Hippocampal formation (tissue), 2 donors: ENCODE results near the gene SP7.
"Not testable (repeated sequence)": the region's sequence is repeated elsewhere in the genome, so short reads cannot be mapped to it uniquely, and the experiment has no call there.

Source experiments
- DNase-seq, 2 donors: peaks; one replicate each; lab custom pipeline; 2025; lab: John Stamatoyannopoulos, UW

The SP7 gene

DNA sequence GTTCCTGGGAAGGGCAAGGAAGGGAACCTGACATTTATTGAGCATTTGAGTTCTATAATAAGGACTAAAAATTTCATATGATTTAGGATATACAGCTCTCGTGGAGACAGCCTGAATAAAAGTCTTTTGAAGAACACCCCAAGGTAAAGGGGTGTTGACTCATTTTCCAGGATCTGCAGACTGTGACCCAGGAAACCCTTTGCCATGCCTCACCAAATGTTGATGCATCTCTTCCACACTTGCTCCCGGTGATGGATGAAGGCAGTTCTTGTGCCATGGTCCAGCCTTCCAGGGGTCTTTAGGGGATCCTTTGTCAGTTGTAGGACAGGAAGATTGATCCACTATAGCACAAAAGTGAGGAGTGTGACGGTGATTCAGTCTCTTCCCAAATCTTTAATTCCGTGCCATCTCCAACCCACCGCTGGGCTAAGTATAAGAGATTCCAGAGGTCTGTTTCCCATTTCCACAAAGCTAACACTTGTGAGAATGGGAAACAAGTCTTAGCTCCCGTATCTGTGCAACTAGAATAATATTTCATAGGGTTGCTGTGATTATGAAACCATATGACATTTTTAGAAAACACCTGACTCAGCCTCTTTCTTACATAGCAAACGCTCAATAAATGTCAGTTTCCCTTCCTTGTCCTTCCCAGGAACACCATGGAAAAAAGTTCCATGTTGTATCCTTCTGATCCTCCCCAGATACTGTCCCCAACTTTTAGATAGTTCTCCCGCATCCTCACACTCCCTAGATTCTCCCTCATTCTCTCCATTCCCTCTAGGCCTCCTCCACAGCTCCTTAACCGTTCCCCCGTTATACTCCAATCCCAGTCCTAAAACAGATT is 15.6 kb downstream of the SP7 start:
- DNase-seq, result no peak

DNA sequence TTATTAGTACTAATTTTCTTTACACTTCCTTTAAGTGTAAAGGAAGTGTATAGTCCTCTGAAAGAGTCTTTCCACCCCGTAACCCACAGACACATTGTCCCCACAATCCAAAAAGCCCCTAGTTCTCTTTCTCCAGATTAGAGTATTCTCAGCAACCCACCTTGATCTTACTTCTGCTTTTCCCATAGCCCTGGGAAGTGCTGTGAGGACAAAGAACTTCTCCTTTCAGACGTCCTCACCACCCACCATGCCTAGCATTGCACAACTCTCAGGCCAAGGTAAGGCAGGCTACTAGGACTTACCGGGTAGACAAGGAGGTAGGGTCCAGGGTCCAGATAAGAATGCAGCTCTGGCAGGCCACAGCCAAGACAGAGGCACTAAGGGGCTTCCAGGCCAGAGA is 22.2 kb downstream of the SP7 start:
- DNase-seq, result no peak

DNA sequence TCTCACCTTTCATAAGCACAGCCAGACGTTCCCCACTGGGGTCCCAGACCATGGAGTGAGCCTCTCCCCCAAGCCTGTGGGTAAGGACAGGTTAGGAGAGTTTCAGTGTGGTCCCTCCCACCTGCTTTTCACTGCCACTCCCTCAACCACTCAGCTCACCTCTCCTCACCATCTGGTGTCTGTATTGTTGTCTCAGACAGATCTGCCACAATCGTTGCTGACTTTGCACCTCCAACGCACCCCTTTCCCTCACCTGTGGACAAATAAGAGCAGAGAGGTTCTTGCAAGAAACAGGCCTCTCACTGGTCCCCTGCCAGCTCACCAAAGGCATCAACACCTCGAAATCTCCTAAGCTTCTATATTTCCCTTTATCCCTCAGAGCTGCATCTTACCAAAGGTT is 27.9 kb downstream of the SP7 start:
- no peak for DNase-seq

DNA sequence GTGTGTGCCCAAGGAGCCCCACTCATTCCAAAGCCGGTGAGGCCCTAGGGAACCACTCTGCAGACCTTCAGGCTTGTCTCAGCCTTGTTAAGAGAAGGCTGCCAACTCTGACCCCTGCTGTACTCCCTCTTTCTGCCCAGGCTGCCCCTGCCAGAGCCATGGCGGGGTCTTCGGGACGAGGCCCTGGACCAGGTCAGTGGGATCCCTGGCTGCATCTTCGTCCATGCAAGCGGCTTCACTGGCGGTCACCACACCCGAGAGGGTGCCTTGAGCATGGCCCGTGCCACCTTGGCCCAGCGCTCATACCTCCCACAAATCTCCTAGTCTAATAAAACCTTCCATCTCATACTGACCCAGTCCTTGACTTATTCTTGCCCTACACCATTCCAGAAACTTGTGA is 29.3 kb downstream of the SP7 start:
- no peak for DNase-seq

DNA sequence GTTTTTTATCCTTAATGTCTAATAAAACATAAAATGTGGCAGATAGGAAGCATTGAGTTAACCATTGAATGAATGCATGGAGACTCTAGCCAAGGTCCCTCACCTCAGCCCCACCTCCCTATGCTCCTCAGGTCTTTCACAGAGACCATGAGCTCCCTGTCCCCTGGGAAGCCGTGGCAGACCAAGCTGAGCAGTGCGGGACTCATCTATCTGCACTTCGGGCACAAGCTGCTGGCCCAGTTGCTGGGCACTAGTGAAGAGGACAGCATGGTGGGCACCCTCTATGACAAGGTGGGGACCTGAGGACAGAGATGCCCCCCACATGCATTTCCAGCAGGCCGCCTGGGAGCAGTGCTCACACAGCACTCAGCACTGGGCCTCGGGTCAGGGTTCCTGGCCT is 33.3 kb downstream of the SP7 start:
- DNase-seq, result no peak

DNA sequence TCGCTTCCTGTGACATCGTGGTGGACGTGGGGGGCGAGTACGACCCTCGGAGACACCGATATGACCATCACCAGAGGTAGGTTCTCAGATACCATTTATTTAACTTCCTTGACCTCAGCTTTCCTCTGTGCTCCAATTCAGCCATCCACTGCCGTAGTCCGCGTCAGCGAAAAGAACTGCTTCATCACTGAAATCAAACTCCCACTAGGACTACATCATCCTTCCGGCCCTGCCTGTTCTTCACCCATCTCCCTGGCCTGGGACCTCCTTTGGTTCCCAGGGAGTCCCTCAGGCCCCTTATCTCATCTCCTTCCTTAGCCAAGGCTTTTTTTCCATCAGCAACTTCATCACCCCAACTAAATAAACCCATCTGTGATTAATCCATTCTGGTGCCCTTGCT is 36.0 kb downstream of the SP7 start:
- no peak for DNase-seq

DNA sequence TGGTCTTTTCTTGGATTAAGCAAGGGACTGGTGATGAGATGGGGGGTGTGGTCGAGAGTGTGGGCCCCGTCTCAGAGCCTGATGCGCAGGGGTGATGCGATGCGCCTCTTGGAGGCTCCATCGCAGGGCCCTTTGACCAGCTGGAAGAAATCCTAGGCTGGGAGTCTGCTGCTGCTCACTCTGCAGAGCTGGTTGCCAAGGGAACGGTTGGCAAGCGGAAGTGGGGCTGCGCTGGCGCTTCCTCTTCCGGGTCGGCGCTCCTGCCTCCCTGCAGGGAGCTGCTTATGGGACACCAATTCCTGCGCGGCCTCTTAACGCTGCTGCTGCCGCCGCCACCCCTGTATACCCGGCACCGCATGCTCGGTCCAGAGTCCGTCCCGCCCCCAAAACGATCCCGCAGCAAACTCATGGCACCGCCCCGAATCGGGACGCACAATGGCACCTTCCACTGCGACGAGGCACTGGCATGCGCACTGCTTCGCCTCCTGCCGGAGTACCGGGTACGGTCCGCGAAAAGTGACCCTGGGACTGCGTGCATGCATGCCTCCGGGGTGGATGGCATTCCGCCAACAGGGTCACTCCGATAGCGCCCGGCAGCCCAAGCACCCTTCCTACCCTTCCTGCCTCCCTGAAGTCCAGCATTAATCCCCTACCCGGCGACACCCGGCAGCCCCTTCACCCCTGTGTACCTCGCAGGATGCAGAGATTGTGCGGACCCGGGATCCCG is 36.5 kb downstream of the SP7 start, which contains the start of gene MYG1:
TSS of gene MYG1 (plus strand) at position 242 of the 727 bp plus-strand sequence. CDS start at position 285, 43 bp downstream.
- peak; percentile 83 to 86 for DNase-seq

DNA sequence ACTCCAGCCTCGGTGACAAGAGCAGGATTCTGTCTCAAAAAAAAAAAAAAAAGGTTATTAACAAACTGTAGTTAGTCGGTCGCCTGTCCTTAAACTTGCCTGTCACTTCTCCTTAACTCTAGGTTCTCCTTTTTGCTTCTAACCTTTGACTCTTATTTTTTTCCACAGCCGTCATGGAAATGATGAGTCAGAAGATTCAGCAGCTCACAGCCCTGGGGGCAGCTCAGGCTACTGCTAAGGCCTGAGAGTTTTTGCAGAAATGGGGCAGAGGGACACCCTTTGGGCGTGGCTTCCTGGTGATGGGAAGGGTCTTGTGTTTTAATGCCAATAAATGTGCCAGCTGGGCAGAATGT is 37.1 kb downstream of the SP7 start:
- DNase-seq, result no peak

DNA sequence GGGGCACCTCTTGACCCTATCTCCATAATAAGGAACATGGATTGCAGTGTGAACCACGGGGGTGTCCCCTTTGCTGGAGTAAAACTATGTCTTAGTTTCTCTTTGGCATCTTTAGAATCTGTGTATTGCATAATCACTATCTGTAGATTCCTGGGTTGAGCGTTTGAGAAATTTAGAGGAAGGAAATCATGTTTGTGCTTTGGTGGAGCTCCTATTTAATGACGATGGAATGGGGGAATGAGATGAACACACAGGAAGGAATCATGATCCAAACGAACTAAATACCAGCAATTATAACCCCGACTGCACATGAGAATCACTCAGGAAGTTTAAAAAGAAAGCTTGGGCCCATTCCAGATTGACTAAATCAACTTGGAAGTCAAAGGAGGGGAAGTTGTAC is 38.0 kb downstream of the SP7 start:
- DNase-seq, result no peak

DNA sequence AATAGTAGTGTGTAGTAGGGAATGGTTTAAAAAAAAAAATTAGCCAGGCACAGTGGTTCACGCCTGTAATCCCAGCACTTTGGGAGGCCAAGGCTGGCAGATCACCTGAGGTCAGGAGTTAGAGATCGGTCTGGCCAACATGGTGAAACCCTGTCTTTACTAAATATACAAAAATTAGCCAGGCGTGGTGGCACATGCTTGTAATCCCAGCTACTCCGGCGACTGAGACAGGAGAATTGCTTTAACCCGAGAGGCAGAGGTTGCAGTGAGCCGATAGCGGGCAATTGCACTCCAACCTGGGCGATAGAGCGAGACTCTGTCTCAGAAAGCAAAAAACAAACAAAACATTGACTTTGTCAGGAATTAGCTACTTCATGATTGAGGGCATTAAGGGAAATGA is 39.0 kb downstream of the SP7 start:
- not testable (repeated sequence) for DNase-seq

DNA sequence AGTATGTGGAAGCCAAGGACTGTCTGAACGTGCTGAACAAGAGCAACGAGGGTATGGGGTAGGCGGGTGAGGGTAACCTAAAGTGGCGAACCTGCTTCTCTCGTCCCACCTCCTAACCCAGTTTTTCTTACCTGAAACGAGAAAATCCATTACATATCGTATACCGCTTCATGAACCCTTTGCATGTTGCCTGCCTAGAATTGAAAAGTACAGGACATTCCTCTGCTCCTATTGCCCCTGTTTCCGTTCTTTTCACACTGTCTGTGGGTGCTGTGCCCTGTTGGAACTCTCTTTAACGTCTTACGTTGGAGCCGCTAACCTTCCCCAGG is 40.3 kb downstream of the SP7 start:
- no peak for DNase-seq

DNA sequence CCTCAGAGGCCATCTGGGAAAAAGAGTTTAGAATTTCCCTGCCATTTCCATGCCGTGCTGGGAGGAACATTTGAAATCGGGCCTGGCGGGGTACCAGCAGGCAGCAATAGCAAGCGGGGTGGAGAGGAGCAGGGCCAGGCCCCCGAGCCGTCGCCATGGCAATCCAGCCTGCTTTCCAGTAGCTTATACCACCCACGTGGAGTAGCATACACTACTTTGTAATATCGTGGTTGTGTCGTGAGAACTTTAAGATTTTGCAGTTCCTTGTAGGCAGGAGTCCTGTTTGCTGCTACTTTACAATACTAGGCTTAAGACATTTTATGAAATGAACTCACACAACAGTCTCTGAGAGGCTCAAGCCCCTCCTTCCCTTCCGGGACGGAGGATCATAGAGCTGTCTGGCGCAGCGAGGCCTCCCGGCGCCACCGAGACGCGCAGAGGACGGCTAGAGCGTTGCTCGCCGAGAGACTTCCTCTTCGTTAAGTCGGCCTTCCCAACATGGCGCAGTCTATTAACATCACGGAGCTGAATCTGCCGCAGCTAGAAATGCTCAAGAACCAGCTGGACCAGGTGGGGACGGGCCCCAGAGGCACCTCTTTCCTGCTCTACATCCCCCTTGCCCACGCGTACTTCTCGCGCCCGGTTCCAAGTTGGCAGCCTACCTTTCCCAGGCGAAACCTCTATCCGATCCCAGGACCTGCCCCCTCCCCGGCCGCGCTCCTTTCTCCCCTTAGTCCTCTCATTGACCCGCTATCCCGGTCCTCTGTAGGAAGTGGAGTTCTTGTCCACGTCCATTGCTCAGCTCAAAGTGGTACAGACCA is 40.9 kb downstream of the SP7 start, which contains the start of gene PFDN5:
TSS of gene PFDN5 (plus strand) at position 473 of the 821 bp plus-strand sequence. CDS start at position 499, 26 bp downstream.
- DNase-seq, result peak; percentile 84 to 92

DNA sequence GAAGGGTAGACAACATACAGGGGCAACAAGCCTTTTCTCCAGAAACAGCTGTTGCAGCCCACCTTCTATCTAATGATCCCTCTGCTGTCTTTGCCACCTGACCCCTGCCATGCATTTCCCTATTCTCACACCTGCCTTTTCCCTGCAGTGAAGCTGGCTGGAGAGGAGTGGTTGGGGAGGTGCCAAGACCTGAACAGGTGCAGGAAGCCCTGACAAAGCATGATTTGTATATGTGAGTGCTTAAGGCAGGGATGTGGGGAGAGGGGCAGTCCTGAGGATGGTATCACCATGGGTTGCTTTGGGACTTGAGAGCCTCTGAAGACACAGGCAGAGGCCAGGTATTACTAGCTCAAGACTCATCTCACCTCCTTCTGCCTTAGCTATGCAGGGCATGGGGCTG is 43.7 kb downstream of the SP7 start:
- DNase-seq, result no peak

DNA sequence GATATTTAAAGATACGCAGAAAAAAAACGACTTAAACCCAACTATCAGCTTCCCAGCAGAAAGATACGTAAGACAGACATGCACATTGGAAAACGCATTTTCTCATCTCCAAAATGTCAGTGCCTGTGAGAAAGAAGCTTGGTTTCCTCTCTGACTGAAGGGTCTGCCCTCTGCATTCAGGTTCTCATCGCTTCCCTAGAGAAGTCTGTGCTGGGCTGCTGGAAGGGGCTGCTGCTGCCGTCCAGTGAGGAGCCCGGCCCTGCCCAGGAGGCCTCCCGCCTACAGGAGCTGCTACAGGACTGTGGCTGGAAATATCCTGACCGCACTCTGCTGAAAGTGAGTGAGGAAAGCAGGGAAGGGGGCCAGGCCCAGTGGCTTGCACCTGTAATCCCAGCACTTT is 45.5 kb downstream of the SP7 start:
- no peak for DNase-seq

DNA sequence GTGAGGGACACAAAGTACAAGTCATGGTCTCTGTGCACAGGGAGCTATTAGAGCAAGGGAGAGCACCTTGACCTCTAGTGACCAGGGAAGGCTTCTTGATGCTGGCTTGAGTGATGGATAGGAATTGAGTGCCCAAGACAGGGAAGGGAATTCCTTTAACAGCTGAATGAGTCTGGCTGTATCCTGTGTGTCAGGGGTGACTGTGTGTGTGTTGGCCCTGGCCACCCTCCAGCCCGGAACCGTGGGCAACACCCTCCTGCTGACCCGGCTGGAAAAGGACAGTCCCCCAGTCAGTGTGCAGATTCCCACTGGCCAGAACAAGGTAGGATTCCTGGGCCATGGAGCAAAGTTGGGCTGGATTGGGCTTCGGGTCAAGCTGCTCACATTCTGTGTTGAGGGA is 46.3 kb downstream of the SP7 start:
- DNase-seq, result no peak

DNA sequence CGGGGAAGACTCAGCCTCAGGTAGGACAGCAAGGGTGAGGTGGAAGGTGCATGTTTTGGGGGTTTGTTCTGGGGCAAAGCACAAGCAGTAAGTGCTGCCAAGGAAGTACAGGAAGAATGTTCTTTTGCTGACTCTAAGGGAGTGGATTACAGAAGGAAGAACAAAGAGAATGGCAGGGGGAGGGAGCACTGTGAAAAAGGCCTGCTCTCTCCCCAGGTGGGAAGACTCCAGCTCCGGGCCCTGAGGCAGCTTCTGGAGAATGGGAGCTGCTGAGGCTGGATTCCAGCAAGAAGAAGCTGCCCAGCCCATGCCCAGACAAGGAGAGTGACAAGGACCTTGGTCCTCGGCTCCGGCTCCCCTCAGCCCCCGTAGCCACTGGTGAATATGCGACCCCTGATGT is 47.8 kb downstream of the SP7 start:
- no peak for DNase-seq

DNA sequence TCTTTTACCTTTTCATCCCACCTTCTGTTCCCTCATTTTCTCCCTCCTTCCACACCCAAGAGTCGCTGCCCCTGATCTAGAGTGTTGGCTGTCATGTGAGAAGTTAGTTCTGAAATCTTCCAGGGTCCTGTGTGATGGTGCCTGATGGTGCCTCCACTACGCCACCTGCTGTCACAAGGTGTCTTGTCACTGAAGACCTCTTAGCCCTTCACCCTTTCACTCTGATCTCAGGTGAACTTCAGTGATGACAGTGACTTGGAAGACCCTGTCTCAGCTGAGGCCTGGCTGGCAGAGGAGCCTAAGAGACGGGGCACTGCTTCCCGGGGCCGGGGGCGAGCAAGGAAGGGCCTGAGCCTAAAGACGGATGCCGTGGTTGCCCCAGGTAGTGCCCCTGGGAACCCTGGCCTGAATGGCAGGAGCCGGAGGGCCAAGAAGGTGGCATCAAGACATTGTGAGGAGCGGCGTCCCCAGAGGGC is 48.4 kb downstream of the SP7 start:
- DNase-seq, result peak; percentile 34 to 39

DNA sequence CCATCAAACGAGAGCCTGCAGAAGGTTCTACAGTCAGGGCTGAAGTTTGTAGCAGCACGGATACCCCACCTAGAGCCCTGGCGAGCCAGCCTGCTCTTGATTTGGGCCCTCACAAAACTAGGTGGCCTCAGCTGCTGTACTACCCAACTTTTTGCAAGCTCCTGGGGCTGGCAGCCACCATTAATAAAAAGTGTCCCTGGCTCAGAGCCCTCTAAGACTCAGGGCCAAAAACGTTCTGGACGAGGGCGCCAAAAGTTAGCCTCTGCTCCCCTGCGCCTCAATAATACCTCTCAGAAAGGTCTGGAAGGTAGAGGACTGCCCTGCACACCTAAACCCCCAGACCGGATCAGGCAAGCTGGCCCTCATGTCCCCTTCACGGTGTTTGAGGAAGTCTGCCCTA is 49.7 kb downstream of the SP7 start:
- DNase-seq, result no peak

DNA sequence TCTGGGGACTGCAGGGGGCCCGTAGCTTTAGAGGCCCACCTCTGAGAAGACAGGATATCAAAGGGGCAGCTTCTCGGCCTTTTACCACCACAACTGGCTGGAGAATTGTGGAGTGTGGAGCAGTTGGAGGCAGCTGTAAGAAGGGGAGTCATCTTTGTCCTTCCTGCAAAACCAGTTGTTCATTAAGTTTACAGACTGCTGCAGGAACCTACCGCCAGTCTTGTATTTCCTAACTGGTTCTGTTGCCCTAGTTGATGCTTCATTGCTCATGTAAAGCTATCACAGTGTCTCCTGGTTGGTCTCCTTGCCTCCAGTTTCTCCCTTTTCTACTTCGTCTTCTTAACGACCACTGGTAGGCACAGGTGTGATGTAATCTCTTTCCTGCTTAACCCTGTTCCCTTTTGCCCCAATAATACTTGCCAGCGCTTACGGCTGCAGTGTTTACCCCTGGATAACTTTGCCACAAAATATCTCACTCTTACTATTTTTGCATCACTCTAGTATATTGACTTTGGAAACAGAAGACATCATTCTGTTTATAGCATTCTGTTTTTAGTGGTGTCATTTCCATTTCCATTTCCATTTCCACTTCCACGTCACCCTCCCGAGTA is 56.2 kb downstream of the SP7 start:
- DNase-seq, result no peak

DNA sequence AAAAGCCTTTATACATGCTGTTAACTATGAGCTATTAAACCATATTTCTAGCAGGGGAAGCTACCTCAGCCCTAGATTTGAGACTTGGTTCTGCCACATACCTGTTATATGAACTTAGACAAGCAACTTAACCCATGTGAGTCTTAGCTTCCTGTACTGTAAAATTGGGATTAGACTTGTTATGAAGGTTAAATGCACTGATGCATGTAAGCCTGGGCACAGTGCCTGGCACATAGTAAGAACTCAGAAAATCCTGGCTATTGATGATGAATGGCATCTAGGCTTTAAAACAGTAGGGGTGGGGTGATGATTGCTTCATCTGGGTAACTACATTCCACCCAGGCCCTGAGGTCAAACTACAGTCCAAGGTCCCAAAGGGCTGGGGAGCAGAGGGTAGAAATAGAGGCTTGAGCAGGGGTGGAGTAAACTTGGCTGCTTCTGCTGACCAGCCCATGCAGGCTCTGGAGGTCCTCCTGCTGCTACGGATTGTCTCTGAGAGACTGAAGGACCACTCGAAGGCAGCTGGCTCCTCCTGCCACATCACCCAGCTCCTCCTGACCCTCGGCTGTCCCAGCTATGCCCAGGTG is 56.8 kb downstream of the SP7 start:
- no peak for DNase-seq

DNA sequence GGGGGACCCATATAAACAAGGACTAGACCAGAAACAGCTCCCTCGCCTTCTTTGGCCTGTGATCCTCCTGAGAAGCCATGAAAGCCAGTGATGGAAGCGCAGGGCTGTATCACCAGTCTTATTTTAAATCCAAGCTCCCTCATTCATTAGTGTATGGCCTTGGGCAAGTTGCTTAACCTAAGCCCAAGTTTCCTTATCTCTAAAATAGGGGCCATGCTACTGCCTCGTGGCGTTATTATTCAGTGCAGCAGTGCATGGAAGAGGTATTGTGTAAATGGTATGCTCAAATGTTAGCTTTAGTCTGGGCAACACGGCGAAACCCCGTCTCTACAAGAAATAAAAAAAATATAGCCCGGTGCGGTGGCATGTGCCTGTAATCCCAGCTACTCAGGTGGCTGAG is 58.2 kb downstream of the SP7 start:
- DNase-seq, result no peak
